ENCODE results near the gene ITIH1. TPM values are rescaled to one million over a fixed set of nuclear protein-coding genes. Genes with fewer than 3 reads are reported as not detected.

The ITIH1 gene
- total RNA-seq, 1 experiment from 2014 or later: 0.31 TPM

GRCh38 chr3:52827866-52828376 lies 50.5 kb downstream of the ITIH1 start:
- ATAC-seq (no peak), DNase-seq (ENCODE audit: low read depth, low spot score) (no peak)
- H3K27me3 ChIP-seq (ENCODE audit: control insufficient read depth, insufficient read depth, low read length): no peaks in the 10 kb centered on the region
- no TSS peak for BruUV-seq (replicated peaks)
- no peak overlapping the region for H3K4me3 ChIP-seq (ENCODE audit: low read depth in 2 of 2, low read length in 2 of 2)
- intact Hi-C loops (cut with micrococcal nuclease; ENCODE audit: unreplicated experiment): loop anchor here (10.0 kb wide), 1 partner anchor 83 kb away; no protein-coding TSS in a partner anchor
- no peaks in the 10 kb centered on the region for H3K9me3 ChIP-seq (ENCODE audit: control insufficient read depth, insufficient read depth, low read depth, low read length)
- CTCF ChIA-PET: no interaction called here
- no peaks in the 10 kb centered on the region for H3K36me3 ChIP-seq (ENCODE audit: control insufficient read depth, insufficient read depth, low read length)
- H3K4me1 ChIP-seq (ENCODE audit: control insufficient read depth, insufficient read depth, low read length): peaks cover 6% of the 10 kb centered on the region
- in situ Hi-C loops (cut with HindIII; ENCODE audit: low pct_unique_long_range_greater_than_20kb, low sequenced_read_pairs): no loop called here
- no peak overlapping the region for H3K27ac ChIP-seq (ENCODE audit: low read length)
- POLR2A ChIA-PET: no interaction called here
- TF ChIP-seq SIN3A (IDR thresholded peaks at IDR 0.05; ENCODE audit: borderline replicate concordance, insufficient read depth, low read depth, low read length) (no peak), TCF7L2 (IDR thresholded peaks at IDR 0.05; ENCODE audit: low read depth, low read length) (no peak), POLR2AphosphoS5 (IDR thresholded peaks at IDR 0.05; ENCODE audit: low read depth, low read length) (no peak)
- TF ChIP-seq, protein P1, sequence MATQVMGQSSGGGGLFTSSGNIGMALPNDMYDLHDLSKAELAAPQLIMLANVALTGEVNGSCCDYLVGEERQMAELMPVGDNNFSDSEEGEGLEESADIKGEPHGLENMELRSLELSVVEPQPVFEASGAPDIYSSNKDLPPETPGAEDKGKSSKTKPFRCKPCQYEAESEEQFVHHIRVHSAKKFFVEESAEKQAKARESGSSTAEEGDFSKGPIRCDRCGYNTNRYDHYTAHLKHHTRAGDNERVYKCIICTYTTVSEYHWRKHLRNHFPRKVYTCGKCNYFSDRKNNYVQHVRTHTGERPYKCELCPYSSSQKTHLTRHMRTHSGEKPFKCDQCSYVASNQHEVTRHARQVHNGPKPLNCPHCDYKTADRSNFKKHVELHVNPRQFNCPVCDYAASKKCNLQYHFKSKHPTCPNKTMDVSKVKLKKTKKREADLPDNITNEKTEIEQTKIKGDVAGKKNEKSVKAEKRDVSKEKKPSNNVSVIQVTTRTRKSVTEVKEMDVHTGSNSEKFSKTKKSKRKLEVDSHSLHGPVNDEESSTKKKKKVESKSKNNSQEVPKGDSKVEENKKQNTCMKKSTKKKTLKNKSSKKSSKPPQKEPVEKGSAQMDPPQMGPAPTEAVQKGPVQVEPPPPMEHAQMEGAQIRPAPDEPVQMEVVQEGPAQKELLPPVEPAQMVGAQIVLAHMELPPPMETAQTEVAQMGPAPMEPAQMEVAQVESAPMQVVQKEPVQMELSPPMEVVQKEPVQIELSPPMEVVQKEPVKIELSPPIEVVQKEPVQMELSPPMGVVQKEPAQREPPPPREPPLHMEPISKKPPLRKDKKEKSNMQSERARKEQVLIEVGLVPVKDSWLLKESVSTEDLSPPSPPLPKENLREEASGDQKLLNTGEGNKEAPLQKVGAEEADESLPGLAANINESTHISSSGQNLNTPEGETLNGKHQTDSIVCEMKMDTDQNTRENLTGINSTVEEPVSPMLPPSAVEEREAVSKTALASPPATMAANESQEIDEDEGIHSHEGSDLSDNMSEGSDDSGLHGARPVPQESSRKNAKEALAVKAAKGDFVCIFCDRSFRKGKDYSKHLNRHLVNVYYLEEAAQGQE (IDR thresholded peaks at IDR 0.05; ENCODE audit: insufficient read depth in 1 of 2, low read depth in 2 of 2, low read length in 1 of 2): no peak
- TF ChIP-seq, protein P2, sequence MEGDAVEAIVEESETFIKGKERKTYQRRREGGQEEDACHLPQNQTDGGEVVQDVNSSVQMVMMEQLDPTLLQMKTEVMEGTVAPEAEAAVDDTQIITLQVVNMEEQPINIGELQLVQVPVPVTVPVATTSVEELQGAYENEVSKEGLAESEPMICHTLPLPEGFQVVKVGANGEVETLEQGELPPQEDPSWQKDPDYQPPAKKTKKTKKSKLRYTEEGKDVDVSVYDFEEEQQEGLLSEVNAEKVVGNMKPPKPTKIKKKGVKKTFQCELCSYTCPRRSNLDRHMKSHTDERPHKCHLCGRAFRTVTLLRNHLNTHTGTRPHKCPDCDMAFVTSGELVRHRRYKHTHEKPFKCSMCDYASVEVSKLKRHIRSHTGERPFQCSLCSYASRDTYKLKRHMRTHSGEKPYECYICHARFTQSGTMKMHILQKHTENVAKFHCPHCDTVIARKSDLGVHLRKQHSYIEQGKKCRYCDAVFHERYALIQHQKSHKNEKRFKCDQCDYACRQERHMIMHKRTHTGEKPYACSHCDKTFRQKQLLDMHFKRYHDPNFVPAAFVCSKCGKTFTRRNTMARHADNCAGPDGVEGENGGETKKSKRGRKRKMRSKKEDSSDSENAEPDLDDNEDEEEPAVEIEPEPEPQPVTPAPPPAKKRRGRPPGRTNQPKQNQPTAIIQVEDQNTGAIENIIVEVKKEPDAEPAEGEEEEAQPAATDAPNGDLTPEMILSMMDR (IDR thresholded peaks at IDR 0.05): no peak

DNA sequence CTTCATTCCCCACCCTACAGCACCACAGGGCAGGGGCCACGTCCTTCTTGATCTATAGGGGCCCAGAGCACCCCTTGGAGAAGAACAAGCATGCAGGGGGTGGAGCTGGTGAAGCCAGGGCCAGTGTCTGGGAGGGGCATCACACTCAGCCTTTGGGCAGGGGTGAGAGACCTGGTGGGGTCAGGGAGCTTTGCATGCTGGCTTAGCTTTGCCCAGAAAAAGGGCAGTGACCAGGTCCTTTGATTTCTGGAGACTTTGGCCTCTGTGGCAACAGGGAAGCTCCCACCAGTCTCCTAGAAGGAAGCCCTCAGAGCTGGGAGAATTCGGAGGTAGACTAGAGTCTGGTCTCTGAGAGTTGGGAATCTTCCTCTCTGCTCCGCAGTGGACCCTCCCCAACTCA lies 52.1 kb downstream of the ITIH1 start:
- BruUV-seq (replicated peaks): no TSS peak
- no peak for DNase-seq (ENCODE audit: low read depth, low spot score)
- CTCF ChIA-PET: no interaction called here
- in situ Hi-C loops (cut with HindIII; ENCODE audit: low pct_unique_long_range_greater_than_20kb, low sequenced_read_pairs) (no loop called here), intact Hi-C loops (cut with micrococcal nuclease; ENCODE audit: unreplicated experiment) (loop anchor here (10.0 kb wide), 1 partner anchor 85 kb away; no protein-coding TSS in a partner anchor)
- Histone ChIP-seq H3K4me1 (ENCODE audit: control insufficient read depth, insufficient read depth, low read length) (peaks cover 6% of the 10 kb centered on the region), H3K27me3 (ENCODE audit: control insufficient read depth, insufficient read depth, low read length) (no peaks in the 10 kb centered on the region), H3K4me3 (ENCODE audit: low read depth in 2 of 2, low read length in 2 of 2) (no peak overlapping the region), H3K27ac (ENCODE audit: low read length) (no peak overlapping the region), H3K36me3 (ENCODE audit: control insufficient read depth, insufficient read depth, low read length) (no peaks in the 10 kb centered on the region), H3K9me3 (ENCODE audit: control insufficient read depth, insufficient read depth, low read depth, low read length) (no peaks in the 10 kb centered on the region)
- ATAC-seq: no peak
- POLR2A ChIA-PET: no interaction called here
- TF ChIP-seq SIN3A (IDR thresholded peaks at IDR 0.05; ENCODE audit: borderline replicate concordance, insufficient read depth, low read depth, low read length) (no peak), POLR2AphosphoS5 (IDR thresholded peaks at IDR 0.05; ENCODE audit: low read depth, low read length) (no peak), TCF7L2 (IDR thresholded peaks at IDR 0.05; ENCODE audit: low read depth, low read length) (no peak)
- TF ChIP-seq, protein P1 (IDR thresholded peaks at IDR 0.05; ENCODE audit: insufficient read depth in 1 of 2, low read depth in 2 of 2, low read length in 1 of 2): no peak
- TF ChIP-seq, protein P2 (IDR thresholded peaks at IDR 0.05): no peak

Measured in Panc1 (cell line).